GM18499 (cell line): Measurements from ENCODE around the gene TCF4.

Source experiments
- ATAC-seq: cut with Tn5 transposase; IDR thresholded peaks from one replicate; pipeline ENCODE4 v1.9.1; 2021; ENCODE audit warnings: moderate number of reproducible peaks; ENCODE audit not compliant: insufficient read depth, unreplicated experiment

TCF4 gene

GRCh38 chr18:55449412-55450140, 138.4 kb downstream of the TCF4 start:
- ATAC-seq = no peak

- no peak for ATAC-seq
Measured at GRCh38 chr18:55448420-55448819, 139.6 kb downstream of the TCF4 start.

- ATAC-seq = no peak
Measured at GRCh38 chr18:55447672-55448018, 140.3 kb downstream of the TCF4 start.

GRCh38 chr18:55446996-55447671, 140.9 kb downstream of the TCF4 start:
- no peak for ATAC-seq

GRCh38 chr18:55444536-55444935, 143.5 kb downstream of the TCF4 start:
- no peak for ATAC-seq

- no peak for ATAC-seq
Measured at GRCh38 chr18:55443776-55444175, 144.2 kb downstream of the TCF4 start.

- ATAC-seq = no peak
Measured at GRCh38 chr18:55442561-55442960, 145.4 kb downstream of the TCF4 start.

GRCh38 chr18:55440988-55441387, 147.0 kb downstream of the TCF4 start:
- ATAC-seq = no peak

- no peak for ATAC-seq
Measured at GRCh38 chr18:55439056-55439455, 148.9 kb downstream of the TCF4 start.

GRCh38 chr18:55435592-55435991, 152.4 kb downstream of the TCF4 start:
- ATAC-seq = no peak

- ATAC-seq = no peak
Measured at GRCh38 chr18:55433648-55434047, 154.3 kb downstream of the TCF4 start.

GRCh38 chr18:55433140-55433539, 154.9 kb downstream of the TCF4 start:
- ATAC-seq = no peak

GRCh38 chr18:55432307-55433040, 155.5 kb downstream of the TCF4 start:
- ATAC-seq = no peak

GRCh38 chr18:55430026-55430425, 158.0 kb downstream of the TCF4 start:
- ATAC-seq = no peak

- no peak for ATAC-seq
Measured at GRCh38 chr18:55427951-55428350, 160.0 kb downstream of the TCF4 start.

GRCh38 chr18:55425698-55426097, 162.3 kb downstream of the TCF4 start:
- ATAC-seq = no peak

GRCh38 chr18:55422456-55423180, 165.4 kb downstream of the TCF4 start:
- no peak for ATAC-seq

- no peak for ATAC-seq
Measured at GRCh38 chr18:55421615-55422419, 166.2 kb downstream of the TCF4 start.

- ATAC-seq = no peak
Measured at GRCh38 chr18:55421308-55421614, 166.7 kb downstream of the TCF4 start.

- no peak for ATAC-seq
Measured at GRCh38 chr18:55420665-55421307, 167.2 kb downstream of the TCF4 start.
